T-helper 1 cell treated with Interleukin-12 subunit alpha and Interleukin-12 subunit beta and Interleukin-4 antibody, amounts not matched to agents 30 μg/mL and 1 μg/mL, for 36 hours (primary cell): ENCODE measurements around the gene PLEKHO2.

Experiments used
- H3K27ac Mint-ChIP-seq: one replicate; pipeline ENCODE4 v1.8.0; 2021; ENCODE audit warnings: mild to moderate bottlenecking, mixed read lengths
- H3K27me3 Mint-ChIP-seq: one replicate; pipeline ENCODE4 v1.8.0; 2021; ENCODE audit warnings: low read depth, mixed read lengths
- H3K36me3 Mint-ChIP-seq: one replicate; pipeline ENCODE4 v1.8.0; 2021; ENCODE audit warnings: low read depth, mixed read lengths
- H3K4me1 Mint-ChIP-seq: one replicate; pipeline ENCODE4 v1.8.0; 2021; ENCODE audit warnings: low read depth, mixed read lengths
- H3K4me3 Mint-ChIP-seq: one replicate; pipeline ENCODE4 v1.8.0; 2021; ENCODE audit warnings: mild to moderate bottlenecking, moderate library complexity, mixed read lengths
- H3K9me3 Mint-ChIP-seq: one replicate; pipeline ENCODE4 v1.8.0; 2021; ENCODE audit warnings: mixed read lengths

The PLEKHO2 gene

GRCh38 chr15:64902863-64903262 lies 61.1 kb downstream of the PLEKHO2 start:
- Mint-ChIP-seq H3K4me1 (peaks cover 39% of the 10 kb centered on the region), H3K27ac (peak overlapping the region; percentile 28), H3K4me3 (no peak overlapping the region), H3K9me3 (peaks cover 10% of the 10 kb centered on the region), H3K36me3 (peaks cover 18% of the 10 kb centered on the region), H3K27me3 (no peaks in the 10 kb centered on the region)

- H3K9me3 Mint-ChIP-seq = peaks cover 10% of the 10 kb centered on the region
- peaks cover 35% of the 10 kb centered on the region for H3K4me1 Mint-ChIP-seq
- peaks cover 5% of the 10 kb centered on the region for H3K27me3 Mint-ChIP-seq
- no peak overlapping the region for H3K4me3 Mint-ChIP-seq
- peaks cover 18% of the 10 kb centered on the region for H3K36me3 Mint-ChIP-seq
- H3K27ac Mint-ChIP-seq = peak overlapping the region; percentile 38
Observed at GRCh38 chr15:64903326-64903950, 61.7 kb downstream of the PLEKHO2 start.

GRCh38 chr15:64904189-64904588 lies 62.5 kb downstream of the PLEKHO2 start:
- Mint-ChIP-seq H3K36me3 (peaks cover 18% of the 10 kb centered on the region), H3K4me1 (peaks cover 33% of the 10 kb centered on the region), H3K9me3 (peaks cover 10% of the 10 kb centered on the region), H3K27ac (no peak overlapping the region), H3K27me3 (peaks cover 8% of the 10 kb centered on the region), H3K4me3 (peak overlapping the region; percentile 40)

- Mint-ChIP-seq H3K27ac (peak overlapping the region; percentile 78), H3K27me3 (peaks cover 17% of the 10 kb centered on the region), H3K4me3 (peak overlapping the region; percentile 78), H3K9me3 (peaks cover 10% of the 10 kb centered on the region), H3K36me3 (peaks cover 15% of the 10 kb centered on the region), H3K4me1 (peaks cover 30% of the 10 kb centered on the region)
Observed at GRCh38 chr15:64905119-64905831, 63.6 kb downstream of the PLEKHO2 start.

GRCh38 chr15:64905941-64906340 lies 64.2 kb downstream of the PLEKHO2 start:
- peaks cover 12% of the 10 kb centered on the region for H3K36me3 Mint-ChIP-seq
- no peak overlapping the region for H3K27ac Mint-ChIP-seq
- H3K9me3 Mint-ChIP-seq = peaks cover 6% of the 10 kb centered on the region
- H3K27me3 Mint-ChIP-seq = peaks cover 20% of the 10 kb centered on the region
- peaks cover 32% of the 10 kb centered on the region for H3K4me1 Mint-ChIP-seq
- H3K4me3 Mint-ChIP-seq = no peak overlapping the region

GRCh38 chr15:64906402-64906801 lies 64.7 kb downstream of the PLEKHO2 start:
- Mint-ChIP-seq H3K27me3 (peaks cover 25% of the 10 kb centered on the region), H3K9me3 (peaks cover 4% of the 10 kb centered on the region), H3K27ac (no peak overlapping the region), H3K4me3 (no peak overlapping the region), H3K36me3 (peaks cover 9% of the 10 kb centered on the region), H3K4me1 (peaks cover 36% of the 10 kb centered on the region)

- peaks cover 26% of the 10 kb centered on the region for H3K27me3 Mint-ChIP-seq
- H3K27ac Mint-ChIP-seq = no peak overlapping the region
- H3K4me1 Mint-ChIP-seq = peaks cover 23% of the 10 kb centered on the region
- H3K9me3 Mint-ChIP-seq = no peaks in the 10 kb centered on the region
- H3K36me3 Mint-ChIP-seq = peaks cover 6% of the 10 kb centered on the region
- no peak overlapping the region for H3K4me3 Mint-ChIP-seq
Observed at GRCh38 chr15:64907991-64908390, 66.3 kb downstream of the PLEKHO2 start.

- H3K4me1 Mint-ChIP-seq = peaks cover 13% of the 10 kb centered on the region
- H3K4me3 Mint-ChIP-seq = no peak overlapping the region
- no peaks in the 10 kb centered on the region for H3K9me3 Mint-ChIP-seq
Observed at GRCh38 chr15:64909546-64909945, 67.8 kb downstream of the PLEKHO2 start.

GRCh38 chr15:64911311-64912186 lies 69.8 kb downstream of the PLEKHO2 start, which contains the start of gene ANKDD1A:
Gene ANKDD1A (plus strand): TSS chr15:64911902. CDS start chr15:64911931, 29 bp downstream.
- Mint-ChIP-seq H3K9me3 (no peaks in the 10 kb centered on the region), H3K4me1 (peaks cover 13% of the 10 kb centered on the region)

More at GRCh38 chr15:64909546-64909945, 67.8 kb downstream of the PLEKHO2 start:
- Mint-ChIP-seq H3K27me3 (peaks cover 32% of the 10 kb centered on the region), H3K27ac (no peak overlapping the region), H3K36me3 (peaks cover 5% of the 10 kb centered on the region)

GRCh38 chr15:64912379-64913325 lies 70.9 kb downstream of the PLEKHO2 start:
- Mint-ChIP-seq H3K27me3 (peaks cover 37% of the 10 kb centered on the region), H3K36me3 (no peaks in the 10 kb centered on the region), H3K27ac (no peak overlapping the region), H3K9me3 (no peaks in the 10 kb centered on the region), H3K4me1 (peaks cover 16% of the 10 kb centered on the region), H3K4me3 (peak overlapping the region; percentile 53)

More at GRCh38 chr15:64911311-64912186, 69.8 kb downstream of the PLEKHO2 start, which contains the start of gene ANKDD1A:
- H3K27ac Mint-ChIP-seq = no peak within 1 kb of the TSS
- peaks cover 37% of the 10 kb centered on the region for H3K27me3 Mint-ChIP-seq
- H3K4me3 Mint-ChIP-seq = peak within 1 kb of the TSS; percentile 78
- no peaks in the 10 kb centered on the region for H3K36me3 Mint-ChIP-seq

- H3K4me1 Mint-ChIP-seq = peaks cover 16% of the 10 kb centered on the region
- peaks cover 19% of the 10 kb centered on the region for H3K27me3 Mint-ChIP-seq
- no peaks in the 10 kb centered on the region for H3K9me3 Mint-ChIP-seq
- H3K27ac Mint-ChIP-seq = no peak overlapping the region
- no peak overlapping the region for H3K4me3 Mint-ChIP-seq
- no peaks in the 10 kb centered on the region for H3K36me3 Mint-ChIP-seq
Observed at GRCh38 chr15:64915518-64916227, 74.0 kb downstream of the PLEKHO2 start.

GRCh38 chr15:64916365-64916764 lies 74.7 kb downstream of the PLEKHO2 start:
- no peaks in the 10 kb centered on the region for H3K9me3 Mint-ChIP-seq
- H3K4me1 Mint-ChIP-seq = peaks cover 11% of the 10 kb centered on the region
- no peaks in the 10 kb centered on the region for H3K36me3 Mint-ChIP-seq
- H3K27me3 Mint-ChIP-seq = peaks cover 13% of the 10 kb centered on the region
- H3K4me3 Mint-ChIP-seq = no peak overlapping the region
- no peak overlapping the region for H3K27ac Mint-ChIP-seq

GRCh38 chr15:64917211-64917610 lies 75.5 kb downstream of the PLEKHO2 start:
- H3K4me1 Mint-ChIP-seq = peaks cover 10% of the 10 kb centered on the region
- H3K27ac Mint-ChIP-seq = no peak overlapping the region
- no peaks in the 10 kb centered on the region for H3K9me3 Mint-ChIP-seq
- H3K36me3 Mint-ChIP-seq = no peaks in the 10 kb centered on the region
- H3K27me3 Mint-ChIP-seq = peaks cover 12% of the 10 kb centered on the region
- H3K4me3 Mint-ChIP-seq = no peak overlapping the region
